Measurements from ENCODE around the gene GANC.

GANC gene

DNA sequence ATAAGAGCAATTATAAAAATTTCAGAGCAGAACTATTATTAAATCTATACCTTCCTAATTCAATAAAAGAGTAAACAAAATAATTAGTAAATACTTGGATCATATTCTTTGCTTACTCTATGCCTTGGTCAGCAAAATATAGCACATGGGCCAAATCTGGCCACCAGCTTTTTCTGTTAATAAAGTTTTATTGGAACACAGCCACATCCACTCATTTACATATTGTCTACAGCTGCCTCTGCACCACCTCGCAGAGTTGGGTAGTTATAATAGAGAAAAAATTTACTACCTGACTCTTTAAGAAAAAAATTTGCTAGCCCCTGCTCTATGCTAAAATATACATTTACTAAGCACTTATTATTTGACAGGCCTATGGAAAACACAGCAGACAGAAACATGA lies 32.2 kb upstream of the GANC start:
- H4K20me1 ChIP-seq (ENCODE audit: insufficient read depth, low read length), result no peaks in the 10 kb centered on the region
- TF ChIP-seq CTCF (IDR thresholded peaks at IDR 0.05; ENCODE audit: low read depth, low read length) (no peak), EZH2phosphoT487 (IDR thresholded peaks at IDR 0.05; ENCODE audit: low read depth) (no peak)
- no peak overlapping the region for H3K9ac ChIP-seq (ENCODE audit: low read length)
- H3K4me2 ChIP-seq (ENCODE audit: low read length), result no peak overlapping the region
- no peaks in the 10 kb centered on the region for H3K9me3 ChIP-seq (ENCODE audit: insufficient read depth, low read length)
- no peaks in the 10 kb centered on the region for H3K4me1 ChIP-seq (ENCODE audit: low read length)
- H3K4me3 ChIP-seq (ENCODE audit: low read length), result no peak overlapping the region
- H3K79me2 ChIP-seq (ENCODE audit: low read length), result no peaks in the 10 kb centered on the region
- H3K27me3 ChIP-seq (ENCODE audit: low read depth, low read length), result no peaks in the 10 kb centered on the region
- no peak overlapping the region for H3K27ac ChIP-seq (ENCODE audit: low read length)
- H3K36me3 ChIP-seq (replicated peaks; ENCODE audit: low read depth, low read length), result peaks cover 9% of the 10 kb centered on the region
- H2AFZ ChIP-seq (ENCODE audit: low read depth, low read length), result no peak overlapping the region

- Histone ChIP-seq H3K4me3 (ENCODE audit: low read length) (no peak overlapping the region), H3K9ac (ENCODE audit: low read length) (no peak overlapping the region), H3K27ac (ENCODE audit: low read length) (no peak overlapping the region), H3K4me1 (ENCODE audit: low read length) (no peaks in the 10 kb centered on the region), H3K9me3 (ENCODE audit: insufficient read depth, low read length) (no peaks in the 10 kb centered on the region), H2AFZ (ENCODE audit: low read depth, low read length) (no peak overlapping the region), H3K79me2 (ENCODE audit: low read length) (no peaks in the 10 kb centered on the region), H3K36me3 (replicated peaks; ENCODE audit: low read depth, low read length) (peaks cover 27% of the 10 kb centered on the region), H3K27me3 (ENCODE audit: low read depth, low read length) (no peaks in the 10 kb centered on the region), H3K4me2 (ENCODE audit: low read length) (no peak overlapping the region), H4K20me1 (ENCODE audit: insufficient read depth, low read length) (no peaks in the 10 kb centered on the region)
- TF ChIP-seq EZH2phosphoT487 (IDR thresholded peaks at IDR 0.05; ENCODE audit: low read depth) (no peak), CTCF (IDR thresholded peaks at IDR 0.05; ENCODE audit: low read depth, low read length) (no peak)
These were observed 19.7 kb upstream of the GANC start for GRCh38 chr15:42253300-42253699.

- H3K4me3 ChIP-seq (ENCODE audit: low read length), result no peak overlapping the region
- H3K4me1 ChIP-seq (ENCODE audit: low read length), result no peaks in the 10 kb centered on the region
- H4K20me1 ChIP-seq (ENCODE audit: insufficient read depth, low read length), result no peaks in the 10 kb centered on the region
- no peak overlapping the region for H3K4me2 ChIP-seq (ENCODE audit: low read length)
- TF ChIP-seq CTCF (IDR thresholded peaks at IDR 0.05; ENCODE audit: low read depth, low read length) (no peak), EZH2phosphoT487 (IDR thresholded peaks at IDR 0.05; ENCODE audit: low read depth) (no peak)
- peaks cover 44% of the 10 kb centered on the region for H3K36me3 ChIP-seq (replicated peaks; ENCODE audit: low read depth, low read length)
- H3K9me3 ChIP-seq (ENCODE audit: insufficient read depth, low read length), result no peaks in the 10 kb centered on the region
- no peak overlapping the region for H2AFZ ChIP-seq (ENCODE audit: low read depth, low read length)
- H3K27ac ChIP-seq (ENCODE audit: low read length), result no peak overlapping the region
- H3K79me2 ChIP-seq (ENCODE audit: low read length), result peaks cover 16% of the 10 kb centered on the region
- H3K9ac ChIP-seq (ENCODE audit: low read length), result no peak overlapping the region
- no peaks in the 10 kb centered on the region for H3K27me3 ChIP-seq (ENCODE audit: low read depth, low read length)
These were observed 8.2 kb upstream of the GANC start for GRCh38 chr15:42264795-42265194.

GRCh38 chr15:42267286-42267685 lies 5.7 kb upstream of the GANC start:
- Histone ChIP-seq H3K4me3 (ENCODE audit: low read length) (no peak overlapping the region), H3K79me2 (ENCODE audit: low read length) (peaks cover 41% of the 10 kb centered on the region), H3K36me3 (replicated peaks; ENCODE audit: low read depth, low read length) (peaks cover 34% of the 10 kb centered on the region), H3K27ac (ENCODE audit: low read length) (no peak overlapping the region), H3K4me2 (ENCODE audit: low read length) (no peak overlapping the region), H2AFZ (ENCODE audit: low read depth, low read length) (no peak overlapping the region), H3K27me3 (ENCODE audit: low read depth, low read length) (no peaks in the 10 kb centered on the region), H4K20me1 (ENCODE audit: insufficient read depth, low read length) (no peaks in the 10 kb centered on the region; the same call in 1 of the 2 replicates), H3K4me1 (ENCODE audit: low read length) (peaks cover 11% of the 10 kb centered on the region), H3K9ac (ENCODE audit: low read length) (no peak overlapping the region), H3K9me3 (ENCODE audit: insufficient read depth, low read length) (no peaks in the 10 kb centered on the region)
- no peak for TF ChIP-seq EZH2phosphoT487 (IDR thresholded peaks at IDR 0.05; ENCODE audit: low read depth)
- TF ChIP-seq CTCF (IDR thresholded peaks at IDR 0.05; ENCODE audit: low read depth, low read length), result no peak

All from OCI-LY3 (cell line).